ENCODE results near the gene TNFAIP8.

Gene TNFAIP8

GRCh38 chr5:119367502-119368237 is 11.9 kb downstream of the TNFAIP8 start:
- no peak for DNase-seq (ENCODE audit: low read depth in 2 of 2)

GRCh38 chr5:119368238-119368630 is 12.4 kb downstream of the TNFAIP8 start:
- DNase-seq (ENCODE audit: low read depth in 2 of 2), result peak; percentile 39 to 43

DNA sequence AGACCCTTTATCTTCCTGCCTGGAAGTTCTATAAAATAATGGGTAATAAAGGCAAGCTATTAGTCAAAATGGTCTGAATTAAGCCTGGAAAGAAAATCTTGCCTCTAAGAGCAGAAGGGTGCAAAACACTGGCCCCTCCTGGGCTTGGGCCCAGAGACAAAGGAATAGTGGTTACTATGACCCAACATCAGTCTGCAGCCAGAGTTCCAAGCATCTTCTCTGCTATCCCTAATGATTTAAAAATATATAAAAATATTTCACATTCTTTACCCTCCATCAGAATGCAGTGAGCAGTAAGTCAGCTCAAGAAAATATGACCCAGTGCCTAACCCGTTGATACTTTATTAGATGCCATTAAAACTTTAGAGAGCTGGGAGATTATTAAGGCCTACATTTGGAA is 14.7 kb downstream of the TNFAIP8 start:
- no peak for DNase-seq (ENCODE audit: low read depth in 2 of 2)

- no peak for DNase-seq (ENCODE audit: low read depth in 2 of 2)
Observed at GRCh38 chr5:119371146-119371545, 15.3 kb downstream of the TNFAIP8 start.

DNA sequence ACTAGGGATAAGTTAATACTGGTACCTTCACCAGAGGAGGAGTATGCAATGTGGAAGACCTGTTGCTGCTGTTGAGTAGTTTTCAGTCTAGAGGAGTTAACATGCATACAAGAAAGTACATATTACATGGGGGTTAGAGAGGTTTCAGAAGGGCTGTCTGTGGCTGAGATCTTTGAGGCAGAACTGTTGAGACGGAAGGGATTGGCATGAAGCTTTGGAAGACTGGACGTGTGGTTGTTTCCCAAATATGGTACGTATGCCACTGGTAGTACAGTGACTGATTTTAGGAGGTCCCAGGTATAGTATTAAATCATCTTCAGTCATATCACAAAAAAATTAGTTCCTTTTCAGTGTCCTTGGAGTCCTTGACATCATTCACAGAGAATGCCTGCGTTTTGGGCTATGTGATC is 17.6 kb downstream of the TNFAIP8 start:
- DNase-seq (ENCODE audit: low read depth in 2 of 2), result no peak

DNA sequence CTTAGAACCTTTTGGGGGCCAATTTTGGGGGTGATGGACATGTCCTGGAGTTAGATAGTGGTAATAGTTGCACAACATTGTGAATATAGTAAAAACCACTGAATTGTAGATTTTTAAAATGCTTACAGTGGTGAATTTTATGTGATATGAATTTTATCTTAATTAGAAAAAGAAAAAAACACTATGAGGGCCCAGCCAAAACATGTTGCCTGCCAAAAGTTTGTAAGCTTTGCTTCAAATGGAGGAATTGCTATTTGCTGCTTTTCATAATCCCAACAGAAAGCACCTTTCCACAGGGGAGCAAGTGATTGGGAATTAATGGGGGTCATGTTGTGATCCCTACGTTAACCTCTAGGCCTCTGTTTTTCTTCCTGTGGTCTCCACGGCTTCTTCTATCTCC is 19.1 kb downstream of the TNFAIP8 start:
- no peak for DNase-seq (ENCODE audit: low read depth in 2 of 2)

GRCh38 chr5:119377066-119377465 is 21.2 kb downstream of the TNFAIP8 start:
- no peak for DNase-seq (ENCODE audit: low read depth in 2 of 2)

DNA sequence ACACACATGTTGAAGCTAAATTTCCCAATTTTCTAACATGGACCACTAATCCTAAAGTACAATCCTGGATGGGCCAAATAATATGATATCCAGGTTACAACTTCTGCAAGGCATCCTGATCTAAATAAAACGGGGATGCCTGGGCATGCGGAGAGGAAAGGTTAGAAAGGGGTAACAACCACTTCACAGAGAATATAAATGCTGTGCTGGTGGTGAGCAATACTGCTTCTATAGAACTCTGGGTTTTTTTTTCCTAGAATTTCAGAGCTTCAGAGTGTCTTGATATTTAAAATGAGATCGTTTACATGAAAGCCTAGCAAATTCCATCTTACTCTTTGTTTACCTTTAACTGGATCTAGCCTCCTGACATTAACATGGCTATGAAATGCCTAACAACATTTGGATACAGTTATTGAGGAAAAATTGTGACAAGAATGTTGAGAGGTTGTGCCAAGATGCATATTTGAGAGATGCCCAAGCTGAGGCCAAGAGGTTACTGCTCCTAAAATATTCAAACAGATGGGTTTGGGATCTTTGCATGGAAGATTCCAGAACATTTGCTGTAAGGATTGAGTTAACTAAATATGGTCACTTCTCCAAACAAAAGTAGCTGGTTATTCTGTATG is 22.4 kb downstream of the TNFAIP8 start:
- DNase-seq (ENCODE audit: low read depth in 2 of 2), result no peak

- DNase-seq (ENCODE audit: low read depth in 2 of 2), result no peak
Observed at GRCh38 chr5:119379096-119379495, 23.3 kb downstream of the TNFAIP8 start.

DNA sequence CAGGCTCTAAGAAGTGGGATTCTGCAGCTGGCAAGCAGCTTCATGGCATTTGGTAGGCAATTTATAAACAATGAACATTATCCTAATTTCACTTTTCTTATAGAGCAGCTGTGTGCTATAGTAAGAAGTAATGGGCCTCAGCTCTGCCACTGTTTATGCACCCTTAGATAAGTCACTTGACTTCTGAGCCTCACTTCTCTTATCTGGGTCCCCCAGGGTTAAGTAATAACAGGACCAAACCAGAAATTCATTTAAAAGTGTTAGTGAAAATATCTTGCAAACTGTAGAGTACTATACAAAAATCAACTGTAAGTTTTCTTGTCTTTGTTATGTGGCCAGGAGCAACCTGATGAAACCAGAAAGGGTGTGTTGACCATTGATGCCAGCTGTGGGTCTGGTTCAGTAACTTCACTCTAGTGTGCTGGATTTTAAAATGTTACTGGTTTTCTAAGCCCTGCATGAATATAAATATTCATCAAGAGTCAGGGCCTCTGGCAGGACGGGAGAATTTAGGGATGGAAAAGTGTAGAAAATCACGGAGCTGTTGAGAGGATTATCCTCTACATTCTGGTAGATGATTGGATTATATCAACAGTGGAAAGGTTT is 24.2 kb downstream of the TNFAIP8 start:
- no peak for DNase-seq (ENCODE audit: low read depth in 2 of 2)

GRCh38 chr5:119382169-119382568 is 26.4 kb downstream of the TNFAIP8 start:
- DNase-seq (ENCODE audit: low read depth in 2 of 2), result no peak

GRCh38 chr5:119383008-119383407 is 27.2 kb downstream of the TNFAIP8 start:
- no peak for DNase-seq (ENCODE audit: low read depth in 2 of 2)

GRCh38 chr5:119385136-119385535 is 29.3 kb downstream of the TNFAIP8 start:
- no peak for DNase-seq (ENCODE audit: low read depth in 2 of 2)

- no peak for DNase-seq (ENCODE audit: low read depth in 2 of 2)
Observed at GRCh38 chr5:119385536-119386128, 29.8 kb downstream of the TNFAIP8 start.

GRCh38 chr5:119386596-119387344 is 31.0 kb downstream of the TNFAIP8 start:
- no peak for DNase-seq (ENCODE audit: low read depth in 2 of 2)

DNA sequence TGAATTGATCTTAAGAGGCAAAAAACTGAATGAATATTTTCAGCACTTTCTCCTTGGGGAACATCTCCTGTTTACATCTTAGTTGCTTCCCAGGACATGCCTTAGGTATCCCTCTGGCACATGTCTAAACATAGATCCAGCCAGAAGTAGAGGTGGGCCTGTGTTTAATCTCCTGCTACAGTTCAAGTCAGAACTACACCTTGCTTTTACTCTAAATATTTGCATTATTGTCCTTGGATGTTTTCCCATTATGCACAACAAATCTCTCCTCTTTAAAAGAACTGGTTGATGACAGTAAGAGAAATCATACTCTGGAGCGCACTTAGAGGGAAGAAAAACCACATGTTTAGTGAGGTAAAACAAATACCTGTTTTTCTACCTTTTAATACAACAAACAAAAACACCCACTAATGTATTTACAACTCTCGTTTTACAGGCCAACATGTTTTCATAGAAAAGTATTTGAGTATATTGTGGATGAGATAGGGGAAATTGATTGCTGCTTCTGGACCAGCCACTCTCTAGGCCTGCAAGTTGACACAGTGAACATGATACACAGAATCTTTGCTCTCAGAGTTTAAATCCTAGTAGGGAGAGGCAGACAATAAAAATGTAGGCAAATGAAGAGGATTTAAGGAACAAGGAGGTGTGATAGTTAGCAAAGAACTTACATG is 32.3 kb downstream of the TNFAIP8 start:
- DNase-seq (ENCODE audit: low read depth in 2 of 2), result no peak

- DNase-seq (ENCODE audit: low read depth in 2 of 2), result no peak
Observed at GRCh38 chr5:119388619-119389190, 32.9 kb downstream of the TNFAIP8 start.

DNA sequence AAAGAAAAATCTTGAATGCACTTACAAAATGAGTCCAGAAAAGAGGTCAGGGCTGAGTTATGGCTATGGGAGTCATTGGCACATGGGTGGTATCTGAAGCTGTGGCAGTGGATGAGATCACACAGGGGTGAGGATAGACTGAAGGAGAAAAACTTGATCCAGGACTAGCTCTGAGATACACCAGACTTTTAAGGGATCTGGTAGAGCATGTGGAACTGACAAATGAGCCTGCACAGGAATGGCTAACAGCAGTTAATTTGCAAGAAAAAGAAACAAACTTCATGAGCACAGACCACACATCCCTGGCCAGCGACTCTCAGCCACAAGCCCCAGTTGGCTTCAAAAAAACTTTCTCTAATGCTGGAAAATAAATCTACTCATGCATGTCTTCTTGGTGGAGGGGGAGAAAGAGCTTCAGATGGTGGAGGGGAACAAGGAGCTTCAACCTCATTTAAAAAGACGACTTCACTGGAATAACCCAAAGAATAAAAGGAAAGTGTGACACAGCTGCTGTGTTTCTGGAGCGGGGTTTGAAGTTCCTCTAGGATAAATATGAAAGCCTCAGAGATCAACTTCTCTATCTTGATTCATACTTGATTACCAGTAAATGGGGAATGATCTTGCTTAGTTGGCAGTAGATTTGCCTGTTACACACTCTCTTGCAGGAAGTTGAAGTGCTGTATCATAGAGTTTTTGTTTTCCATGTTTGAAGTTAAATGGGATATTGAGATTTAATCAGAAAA is 33.6 kb downstream of the TNFAIP8 start:
- DNase-seq (ENCODE audit: low read depth in 2 of 2), result no peak

DNA sequence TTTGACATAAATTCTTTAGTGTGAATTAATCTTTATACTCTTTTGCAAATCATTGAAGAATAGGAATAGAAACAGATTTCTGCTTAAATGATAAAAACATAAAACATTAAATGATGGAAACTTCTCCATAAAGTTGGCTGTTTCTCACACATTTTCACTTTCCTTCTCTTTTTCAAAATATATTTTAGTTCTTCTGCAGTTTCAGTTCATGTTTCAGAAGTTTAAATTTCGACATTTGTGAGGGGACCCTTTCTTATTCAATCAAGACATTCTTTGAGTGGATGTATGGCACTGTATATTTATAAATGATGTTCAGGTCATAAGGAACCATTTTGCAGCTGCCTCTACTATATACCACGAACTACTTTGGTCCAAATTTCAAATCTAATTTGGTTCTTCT is 34.6 kb downstream of the TNFAIP8 start:
- no peak for DNase-seq (ENCODE audit: low read depth in 2 of 2)

DNA sequence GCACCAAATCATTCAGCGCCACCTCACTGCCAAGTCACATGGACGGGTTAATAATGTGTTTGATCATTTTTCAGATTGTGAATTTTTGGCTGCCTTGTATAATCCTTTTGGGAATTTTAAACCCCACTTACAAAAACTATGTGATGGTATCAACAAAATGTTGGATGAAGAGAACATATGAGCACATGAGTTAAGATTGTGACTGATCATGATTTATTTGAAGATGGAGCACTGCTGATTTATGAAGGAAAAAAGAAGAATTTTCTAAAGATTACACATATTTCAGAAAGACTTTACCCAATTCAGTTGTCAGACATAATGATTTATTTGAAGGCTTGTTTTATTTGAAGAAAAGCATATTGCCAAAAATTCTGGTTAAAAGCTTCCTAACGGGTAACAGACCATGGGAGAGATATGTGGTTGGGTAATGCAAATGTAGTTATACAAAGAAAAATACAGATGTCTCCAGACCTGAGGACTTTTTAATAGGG is 37.4 kb downstream of the TNFAIP8 start:
- no peak for DNase-seq (ENCODE audit: low read depth in 2 of 2)

Measured in stimulated activated CD4-positive, alpha-beta T cell treated with anti-CD3 and anti-CD28 coated beads, Interleukin-1b, Interleukin-23, amount 100 ng/mL, for 4 hours (primary cell).